GF-D8 (cell line): ENCODE measurements around the gene TTC33.
"Not testable (repeated sequence)": the region's sequence is repeated elsewhere in the genome, so short reads cannot be mapped to it uniquely, and the experiment has no call there.

Experiments used
- DNase-seq: peaks from one replicate; lab custom pipeline; 2025; lab: John Stamatoyannopoulos, UW

The TTC33 gene

GRCh38 chr5:40779561-40779960 is 23.8 kb upstream of the TTC33 start:
- DNase-seq: no peak

- no peak for DNase-seq
These were observed 22.4 kb upstream of the TTC33 start for GRCh38 chr5:40778133-40778532.

- DNase-seq: no peak
These were observed 20.9 kb upstream of the TTC33 start for GRCh38 chr5:40776658-40776977.

DNA sequence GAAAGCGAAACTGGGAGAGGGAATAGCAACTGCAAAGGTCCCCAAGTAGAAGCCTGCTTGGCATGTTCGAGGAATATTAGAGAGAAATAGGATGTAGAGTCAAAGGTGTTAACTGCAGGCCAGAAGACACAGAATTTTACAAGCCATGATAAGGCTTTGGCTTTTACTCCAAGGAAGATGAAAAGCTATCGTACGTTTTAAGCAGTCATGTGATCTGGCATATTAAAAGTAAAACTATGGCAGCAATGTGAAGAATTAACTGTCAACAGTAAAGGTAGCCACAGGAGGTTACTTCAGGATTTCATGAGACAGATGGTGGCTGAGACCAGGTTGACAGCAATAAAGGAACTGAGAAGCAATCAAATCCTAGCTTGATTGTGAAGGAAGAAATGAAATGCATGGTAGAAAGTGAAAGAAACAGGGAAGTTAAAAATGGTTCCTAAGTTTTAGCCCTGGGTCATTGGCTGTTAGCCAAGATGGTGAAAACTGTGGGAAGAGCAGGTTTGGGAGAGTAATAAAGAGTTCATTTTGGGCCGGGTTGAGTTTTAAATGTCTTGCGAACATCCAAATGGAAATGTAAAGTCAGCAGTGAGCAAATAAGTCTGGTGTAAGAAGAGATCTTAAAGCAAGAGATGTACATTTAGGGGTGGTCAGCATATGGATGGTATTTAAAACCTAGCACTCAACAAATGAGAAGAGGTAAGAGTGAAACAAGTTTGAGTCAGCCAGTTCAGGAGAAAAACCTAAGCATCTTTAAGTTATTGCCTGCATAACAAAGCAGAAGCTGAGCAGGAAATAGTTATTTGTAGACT is 20.3 kb upstream of the TTC33 start:
- no peak for DNase-seq

DNA sequence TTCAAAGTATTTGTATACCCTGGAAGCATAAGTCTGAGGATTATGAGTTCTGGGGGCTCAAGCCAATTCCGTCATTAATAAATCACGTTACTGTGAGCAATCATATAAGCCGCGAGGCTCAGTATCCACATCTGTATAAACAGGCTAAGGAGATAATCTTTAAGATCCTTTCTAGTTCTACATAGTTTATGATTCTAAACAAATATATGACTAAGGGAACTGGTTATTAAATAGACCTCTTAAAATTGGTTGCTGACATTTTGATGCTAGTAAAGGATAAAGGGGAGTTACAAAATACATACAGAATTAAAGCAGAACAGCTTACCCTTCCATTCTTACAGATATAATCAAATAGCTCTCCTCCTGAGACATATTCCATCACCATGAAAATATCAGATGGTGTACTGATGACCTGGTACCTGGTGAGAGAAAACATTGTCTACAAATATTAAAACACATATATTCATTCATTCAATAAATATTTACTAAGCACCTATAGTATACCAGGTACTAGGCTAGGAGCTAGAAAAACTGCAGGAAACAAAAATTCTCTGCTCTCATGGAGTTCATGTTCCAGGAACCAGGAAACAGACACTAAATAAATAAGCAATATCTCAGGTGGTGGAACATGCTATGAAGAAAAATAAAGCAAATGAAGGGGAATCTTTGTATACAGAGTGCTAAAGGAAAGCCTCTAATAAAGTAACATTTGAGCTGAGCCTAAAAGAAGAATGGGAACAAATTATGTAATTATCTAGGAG is 19.5 kb upstream of the TTC33 start:
- DNase-seq: no peak

DNA sequence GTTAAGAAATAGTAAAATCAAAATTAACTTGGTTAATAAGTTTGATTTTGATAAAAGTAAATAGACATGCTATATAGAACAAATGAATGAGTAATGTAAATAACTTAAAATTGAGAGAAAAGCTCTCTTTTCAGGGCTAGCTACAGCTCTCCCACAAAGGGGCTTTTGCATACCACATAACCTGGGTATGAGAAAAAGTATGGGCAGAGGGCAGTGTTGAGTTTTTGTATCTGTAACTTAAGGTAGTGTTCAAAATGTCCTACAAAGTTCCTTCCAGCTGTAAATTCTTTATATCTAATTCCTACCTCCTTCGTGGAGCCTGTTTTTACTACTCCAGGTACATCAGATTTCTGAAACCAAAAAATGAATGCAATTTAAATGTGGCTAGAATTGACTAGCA is 18.9 kb upstream of the TTC33 start:
- no peak for DNase-seq

- DNase-seq: no peak
These were observed 15.0 kb upstream of the TTC33 start for GRCh38 chr5:40770764-40771163.

- DNase-seq: no peak
These were observed 6.9 kb upstream of the TTC33 start for GRCh38 chr5:40762705-40763104.

DNA sequence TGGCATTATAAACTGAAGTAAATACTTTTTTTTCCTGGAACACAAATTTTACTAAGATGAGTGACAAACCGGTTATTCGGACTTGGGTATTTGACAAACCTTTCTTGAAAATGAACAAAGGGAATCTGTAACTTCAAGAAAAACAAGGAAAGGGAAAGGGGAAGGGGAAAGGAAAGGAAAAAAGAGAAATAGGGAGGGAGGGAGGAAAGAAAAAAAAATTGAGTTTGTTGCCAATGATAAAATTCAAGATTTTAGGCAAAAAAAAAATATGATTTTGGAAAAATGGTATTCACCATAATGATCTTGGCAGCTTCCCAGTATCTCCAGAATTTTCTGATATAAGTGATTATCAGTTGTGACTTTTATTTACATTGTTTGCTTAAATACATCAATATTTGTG is 1.6 kb upstream of the TTC33 start:
- DNase-seq: no peak

DNA sequence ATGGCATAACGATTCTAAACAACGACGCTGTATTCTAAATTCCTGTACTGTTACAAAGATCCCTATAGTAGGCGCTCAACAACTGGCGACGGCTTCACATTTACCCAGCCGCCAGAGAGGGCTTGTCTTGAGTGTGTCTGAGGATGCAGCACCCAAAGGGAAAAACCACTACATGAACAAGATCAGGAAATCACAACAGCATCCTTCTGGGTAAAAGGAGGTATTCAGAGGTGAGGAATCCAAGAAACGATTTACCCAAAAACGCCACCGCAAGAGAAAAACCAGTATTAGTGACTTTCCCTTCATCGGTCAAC is 711 bp downstream of the TTC33 start:
- peak; percentile 45 for DNase-seq

DNA sequence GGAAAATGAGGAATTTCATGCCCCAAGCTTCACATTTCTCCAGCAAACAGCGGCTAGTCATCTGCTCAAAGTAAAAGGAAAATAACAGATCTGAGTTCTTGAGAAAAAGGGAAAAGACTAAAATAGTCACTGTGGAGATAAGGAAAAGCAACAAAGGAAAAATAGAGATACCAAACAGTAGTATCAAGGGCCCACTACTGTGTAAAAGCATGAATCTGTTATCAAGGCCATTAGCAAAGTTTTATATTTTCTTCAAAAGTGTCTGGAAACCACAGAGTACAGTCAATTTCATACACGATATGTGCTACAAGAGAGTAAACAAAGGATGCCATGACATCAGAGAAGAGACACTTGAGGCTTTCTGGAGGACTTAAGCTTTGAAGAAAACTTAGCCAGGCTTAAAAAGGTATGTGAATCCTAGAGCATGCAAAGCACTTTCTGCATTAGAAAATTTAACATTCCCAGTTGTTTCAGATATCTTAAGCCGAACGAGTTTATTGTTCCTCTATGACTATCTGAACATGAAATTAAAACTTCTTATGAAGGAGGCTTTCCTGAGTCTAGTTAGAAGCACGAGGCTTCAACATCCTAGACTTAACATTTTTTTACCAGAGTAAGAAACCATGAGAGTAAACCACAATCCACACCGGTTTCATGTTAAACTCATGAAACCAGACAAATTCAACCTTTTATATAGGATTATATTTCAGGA is 1.2 kb downstream of the TTC33 start:
- DNase-seq: no peak

DNA sequence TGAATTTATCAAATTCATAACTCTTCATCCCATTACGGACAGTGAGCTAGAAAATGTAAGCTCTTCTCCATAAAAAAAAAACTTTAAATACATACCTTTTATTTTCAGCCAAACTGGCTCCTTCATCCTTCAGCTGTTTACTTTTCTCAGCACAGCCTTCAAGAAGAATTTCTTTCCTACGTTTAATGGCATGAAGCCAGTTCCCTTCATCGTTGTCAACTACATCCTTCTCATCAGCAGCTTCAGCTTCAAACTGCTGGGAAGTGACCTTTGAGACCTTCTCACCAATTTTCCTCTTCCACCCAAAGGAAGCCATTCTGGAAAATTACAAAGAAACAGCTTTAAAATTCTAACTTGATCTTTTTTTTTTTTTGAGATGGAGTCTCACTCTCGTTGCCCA is 9.1 kb downstream of the TTC33 start:
- DNase-seq: no peak

DNA sequence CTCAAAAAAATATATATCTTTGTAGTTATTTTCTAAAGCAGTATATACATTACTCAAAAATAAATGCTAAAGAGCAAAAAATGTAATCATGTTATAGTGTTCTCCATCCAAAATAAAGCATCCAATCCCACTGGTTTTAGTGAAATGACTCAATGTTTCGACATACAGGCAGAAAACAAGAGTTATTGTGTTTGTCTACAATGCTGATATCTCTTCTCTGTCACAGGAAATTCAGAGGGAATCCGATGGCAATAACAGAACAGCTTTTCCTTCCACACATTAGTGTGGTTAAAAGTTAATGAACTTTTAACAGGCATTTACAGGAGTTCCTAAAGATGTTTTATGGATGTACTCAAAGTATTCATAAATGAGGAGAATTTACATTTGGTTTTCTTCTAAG is 12.0 kb downstream of the TTC33 start:
- DNase-seq: no peak

GRCh38 chr5:40738502-40738901 is 17.3 kb downstream of the TTC33 start:
- DNase-seq: no peak

GRCh38 chr5:40736103-40736875 is 19.5 kb downstream of the TTC33 start:
- no peak for DNase-seq

GRCh38 chr5:40735609-40736008 is 20.2 kb downstream of the TTC33 start:
- no peak for DNase-seq

- no peak for DNase-seq
These were observed 20.8 kb downstream of the TTC33 start for GRCh38 chr5:40734986-40735385.

- DNase-seq: no peak
These were observed 21.7 kb downstream of the TTC33 start for GRCh38 chr5:40733879-40734563.

DNA sequence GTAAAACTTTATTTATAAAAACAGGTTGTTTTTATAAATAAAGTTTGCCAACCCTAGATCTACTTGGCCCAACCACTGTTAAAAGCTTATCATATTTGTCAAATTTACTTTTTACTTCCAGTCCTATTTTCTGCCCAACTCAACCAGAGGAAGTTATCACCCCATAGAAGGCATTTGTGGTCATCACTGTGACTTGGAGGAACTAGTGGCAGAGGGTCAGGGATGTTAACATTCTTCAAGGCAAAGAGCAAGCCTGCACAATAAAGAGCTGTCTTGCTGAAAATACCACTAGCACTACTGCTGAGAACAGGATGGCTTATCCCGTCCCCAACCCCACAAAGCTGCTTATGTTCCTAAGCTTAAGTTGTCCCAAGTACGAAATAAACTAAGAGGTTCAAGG is 22.3 kb downstream of the TTC33 start:
- DNase-seq: peak; percentile 3

DNA sequence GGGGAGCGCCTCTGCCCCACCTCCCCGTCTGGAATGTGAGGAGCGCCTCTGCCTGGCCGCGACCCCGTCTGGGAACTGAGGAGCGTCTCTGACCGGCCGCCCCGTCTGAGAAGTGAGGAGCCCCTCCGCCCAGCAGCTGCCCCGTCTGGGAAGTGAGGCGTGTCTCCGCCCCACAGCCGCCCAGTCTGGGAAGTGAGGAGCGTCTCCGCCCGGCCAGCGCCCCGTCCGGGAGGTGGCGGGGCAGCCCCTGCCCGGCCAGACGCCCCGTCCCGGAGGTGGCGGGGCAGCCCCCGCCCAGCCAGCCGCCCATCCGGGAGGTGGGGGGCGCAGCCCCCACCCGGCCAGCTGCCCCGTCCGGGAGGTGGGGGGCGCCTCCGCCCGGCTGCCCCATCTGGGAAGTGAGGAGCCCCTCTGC is 33.3 kb downstream of the TTC33 start:
- DNase-seq: not testable (repeated sequence)

- no peak for DNase-seq
These were observed 35.7 kb downstream of the TTC33 start for GRCh38 chr5:40720069-40720468.

DNA sequence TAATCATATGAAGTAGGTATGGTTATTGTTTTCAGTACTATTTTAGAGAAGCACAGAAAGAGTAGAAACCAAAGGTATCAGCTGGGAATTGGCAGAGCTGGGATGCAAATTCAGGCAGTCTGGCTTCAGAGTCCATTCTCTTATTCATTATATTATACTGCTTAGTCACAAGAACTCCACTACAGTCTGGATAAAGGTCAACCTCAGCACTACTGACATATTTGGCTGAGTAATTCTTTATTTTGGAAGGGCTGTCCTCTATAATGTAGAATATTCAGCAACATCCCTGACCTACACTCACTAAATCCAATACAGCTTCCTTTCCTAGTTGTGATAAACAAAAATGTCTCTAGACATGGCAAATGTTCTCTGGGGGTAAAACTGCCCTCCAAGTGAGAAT is 38.5 kb downstream of the TTC33 start:
- no peak for DNase-seq
